Epithelial cell of esophagus (primary cell): ENCODE measurements around the gene MPP3.
A peak's percentile ranks its signal among the peaks of the same experiment; 100 is the strongest.
"Not testable (repeated sequence)": the region's sequence is repeated elsewhere in the genome, so short reads cannot be mapped to it uniquely, and the experiment has no call there.

Experiments used
- DNase-seq: peaks from one replicate; pipeline ENCODE4 v3.0.0; 2010; ENCODE audit warnings: low read depth
- H3K4me3 ChIP-seq: 2 replicates; pipeline ENCODE4 v1.5.1; 2011; ENCODE audit warnings: mild to moderate bottlenecking, low read length, control low read depth
- CTCF ChIP-seq: IDR thresholded peaks from 2 replicates; pipeline ENCODE4 v1.5.1; 2011; ENCODE audit warnings: low read depth, mild to moderate bottlenecking, low read length, control low read depth, inconsistent platforms; ENCODE audit not compliant: insufficient read depth; ENCODE audit errors: missing control alignments

The MPP3 gene

DNA sequence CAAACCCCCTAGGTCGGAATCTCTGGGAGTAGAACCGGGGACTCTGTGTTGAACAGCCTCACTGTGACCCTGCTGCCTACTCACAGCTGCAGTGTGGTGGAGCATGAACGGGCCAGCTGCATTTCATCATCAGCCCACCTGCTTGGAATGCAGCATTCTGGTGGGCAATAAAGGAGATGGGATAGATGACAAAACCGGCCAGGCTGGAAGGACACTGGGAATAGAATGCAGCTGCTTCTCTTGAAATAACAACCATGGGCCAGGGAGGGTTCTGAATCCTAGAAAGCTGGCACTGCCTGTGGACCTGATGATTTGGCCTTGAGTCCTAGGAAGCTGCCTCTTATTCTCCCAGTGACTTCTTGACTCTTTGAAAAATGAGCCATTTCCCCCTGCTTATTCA, 29.2 kb downstream of the MPP3 start:
- DNase-seq, result no peak
- no peak for TF ChIP-seq CTCF
- no peak overlapping the region for H3K4me3 ChIP-seq

DNA sequence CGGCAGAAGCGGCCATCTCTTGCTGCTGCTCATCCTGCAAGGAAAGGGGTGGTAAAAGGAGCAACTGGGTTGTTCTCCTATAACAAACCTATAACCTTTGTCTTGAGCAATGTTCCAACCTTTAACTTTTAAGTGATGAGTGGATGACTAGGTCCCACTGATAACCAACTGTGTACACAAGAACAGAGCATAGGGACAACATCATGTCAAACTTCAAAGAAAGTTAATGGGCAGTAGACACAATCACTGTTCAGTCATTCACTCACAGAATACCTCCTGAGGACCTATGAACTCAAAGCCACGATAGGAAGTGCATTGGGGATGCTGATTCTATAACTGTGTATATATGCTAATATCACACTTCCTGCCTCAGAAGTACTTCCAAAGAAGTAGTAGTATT, 31.1 kb downstream of the MPP3 start:
- TF ChIP-seq CTCF, result no peak
- no peak overlapping the region for H3K4me3 ChIP-seq

DNA sequence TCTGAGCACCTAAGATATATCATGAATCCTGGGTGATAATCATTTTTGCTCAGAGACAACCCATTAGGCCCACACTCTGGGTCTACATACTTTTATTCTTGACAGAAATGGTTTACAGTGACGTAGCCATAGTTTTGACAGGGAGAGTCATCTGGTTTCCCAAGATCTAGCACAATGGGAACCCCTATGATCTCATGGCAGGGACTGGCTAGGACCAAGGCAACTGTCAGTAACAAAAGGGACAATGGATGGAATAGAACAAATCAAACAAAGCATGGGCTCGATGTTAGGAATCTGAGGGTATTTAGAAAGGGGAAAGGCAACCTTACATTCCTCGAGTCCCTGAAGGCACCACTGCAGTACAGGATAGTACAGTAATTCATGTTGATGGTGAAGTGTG, 32.2 kb downstream of the MPP3 start:
- DNase-seq, result no peak
- TF ChIP-seq CTCF, result no peak
- H3K4me3 ChIP-seq, result no peak overlapping the region

More for the DNA sequence above, 31.1 kb downstream of the MPP3 start:
- DNase-seq, result no peak

GRCh38 chr17:43799047-43799446, 33.9 kb downstream of the MPP3 start:
- TF ChIP-seq CTCF, result no peak
- no peak overlapping the region for H3K4me3 ChIP-seq
- DNase-seq, result no peak

- not testable (repeated sequence) for DNase-seq, H3K4me3 ChIP-seq
Measured at GRCh38 chr17:43798024-43798423, 34.9 kb downstream of the MPP3 start.

GRCh38 chr17:43792668-43793067, 40.3 kb downstream of the MPP3 start:
- H3K4me3 ChIP-seq, DNase-seq: not testable (repeated sequence)

DNA sequence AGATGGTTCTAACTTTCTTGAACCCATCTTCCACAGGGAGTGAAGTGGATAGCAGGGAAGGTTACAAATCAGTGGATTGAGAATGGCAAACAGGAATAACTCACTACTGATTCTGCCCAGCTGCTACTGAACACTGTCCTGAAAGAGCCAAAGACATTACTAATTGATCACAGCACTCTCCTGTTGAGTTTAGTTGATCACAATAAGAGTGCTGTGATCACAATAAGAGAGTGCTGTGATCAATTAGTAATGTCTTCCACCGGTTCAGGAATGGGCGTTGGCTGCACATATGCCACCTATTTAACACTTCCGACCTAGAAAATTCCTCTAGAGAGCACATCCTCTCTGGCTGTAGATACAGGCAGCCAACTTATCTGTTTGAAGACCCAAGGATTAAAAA, 41.4 kb downstream of the MPP3 start:
- H3K4me3 ChIP-seq, result no peak overlapping the region
- peak; percentile 78 for DNase-seq
- no peak for TF ChIP-seq CTCF

DNA sequence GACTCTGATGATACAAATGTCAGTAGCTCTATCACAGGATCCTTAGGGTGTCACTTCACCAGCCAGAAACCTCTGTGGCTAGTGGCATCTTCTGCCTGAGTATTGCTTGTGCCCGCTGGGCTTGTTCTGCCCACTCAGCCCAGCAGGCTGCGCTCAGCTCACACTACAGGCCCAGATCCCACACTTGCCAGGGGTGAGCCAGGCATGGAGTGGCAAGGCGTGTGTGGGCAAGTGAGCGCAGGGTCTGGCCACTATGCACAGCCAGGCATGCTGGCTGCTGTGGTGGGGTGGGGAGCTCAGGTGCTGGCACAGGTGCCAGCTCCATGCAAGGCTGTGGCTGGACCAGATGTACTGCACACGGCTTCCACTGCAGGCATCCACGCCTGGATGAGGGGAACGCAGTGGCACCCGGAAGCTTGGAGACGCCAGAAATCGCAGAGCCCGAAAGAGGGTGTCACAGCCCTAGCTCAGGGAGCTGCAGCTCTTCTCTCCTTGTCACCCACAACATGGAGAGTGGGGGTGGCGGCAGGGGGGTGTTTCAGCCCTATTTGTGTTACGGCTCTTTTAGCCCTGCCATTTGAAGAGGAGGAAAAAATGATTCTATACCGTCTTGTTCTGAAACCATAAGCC, 42.5 kb downstream of the MPP3 start:
- peak; percentile 55 for TF ChIP-seq CTCF
- no peak overlapping the region for H3K4me3 ChIP-seq
- peak; percentile 69 for DNase-seq
